ENCODE results near the gene SLC14A1. TPM values are rescaled to one million over a fixed set of nuclear protein-coding genes. Genes with fewer than 3 reads are reported as not detected.

Gene SLC14A1
- polyA plus RNA-seq, 1 experiment, result 0.77 TPM

DNA sequence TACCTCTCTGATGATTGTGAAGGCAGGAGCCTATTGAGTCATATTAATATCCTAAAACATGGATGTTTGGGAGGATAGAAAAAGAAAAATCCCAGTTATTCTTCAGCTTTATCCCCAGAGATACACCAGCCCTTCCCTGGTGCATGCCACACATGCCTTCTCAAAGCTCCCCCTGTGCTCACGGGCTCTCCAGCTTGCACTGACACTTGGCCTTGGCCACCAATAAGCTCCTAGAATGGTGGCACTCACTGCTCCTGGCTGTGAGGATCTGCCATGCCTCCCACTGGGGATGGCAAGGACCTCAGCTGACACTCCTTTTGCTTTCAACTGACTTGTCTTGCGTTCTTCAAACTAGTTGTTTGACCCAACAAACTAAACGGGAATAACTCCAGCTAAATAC lies 15.9 kb downstream of the SLC14A1 start:
- no peak for DNase-seq (ENCODE audit: low read depth)
- H3K36me3 ChIP-seq (ENCODE audit: control insufficient read depth, insufficient read depth, low read length), result no peaks in the 10 kb centered on the region
- POLR2A ChIA-PET, result no interaction called here
- H3K4me3 ChIP-seq (ENCODE audit: low read depth, low read length), result no peak overlapping the region
- CTCF ChIA-PET, result interaction anchor here (0.8 to 1.2 kb wide), 3 partner anchors 8 to 17 kb away, joined by 3 read pairs; no protein-coding TSS in a partner anchor
- TF ChIP-seq, protein P1, sequence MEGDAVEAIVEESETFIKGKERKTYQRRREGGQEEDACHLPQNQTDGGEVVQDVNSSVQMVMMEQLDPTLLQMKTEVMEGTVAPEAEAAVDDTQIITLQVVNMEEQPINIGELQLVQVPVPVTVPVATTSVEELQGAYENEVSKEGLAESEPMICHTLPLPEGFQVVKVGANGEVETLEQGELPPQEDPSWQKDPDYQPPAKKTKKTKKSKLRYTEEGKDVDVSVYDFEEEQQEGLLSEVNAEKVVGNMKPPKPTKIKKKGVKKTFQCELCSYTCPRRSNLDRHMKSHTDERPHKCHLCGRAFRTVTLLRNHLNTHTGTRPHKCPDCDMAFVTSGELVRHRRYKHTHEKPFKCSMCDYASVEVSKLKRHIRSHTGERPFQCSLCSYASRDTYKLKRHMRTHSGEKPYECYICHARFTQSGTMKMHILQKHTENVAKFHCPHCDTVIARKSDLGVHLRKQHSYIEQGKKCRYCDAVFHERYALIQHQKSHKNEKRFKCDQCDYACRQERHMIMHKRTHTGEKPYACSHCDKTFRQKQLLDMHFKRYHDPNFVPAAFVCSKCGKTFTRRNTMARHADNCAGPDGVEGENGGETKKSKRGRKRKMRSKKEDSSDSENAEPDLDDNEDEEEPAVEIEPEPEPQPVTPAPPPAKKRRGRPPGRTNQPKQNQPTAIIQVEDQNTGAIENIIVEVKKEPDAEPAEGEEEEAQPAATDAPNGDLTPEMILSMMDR (IDR thresholded peaks at IDR 0.05; ENCODE audit: insufficient read depth, low read depth, low read length), result no peak
- no peaks in the 10 kb centered on the region for H3K27me3 ChIP-seq (ENCODE audit: control insufficient read depth, insufficient read depth, low read length)

DNA sequence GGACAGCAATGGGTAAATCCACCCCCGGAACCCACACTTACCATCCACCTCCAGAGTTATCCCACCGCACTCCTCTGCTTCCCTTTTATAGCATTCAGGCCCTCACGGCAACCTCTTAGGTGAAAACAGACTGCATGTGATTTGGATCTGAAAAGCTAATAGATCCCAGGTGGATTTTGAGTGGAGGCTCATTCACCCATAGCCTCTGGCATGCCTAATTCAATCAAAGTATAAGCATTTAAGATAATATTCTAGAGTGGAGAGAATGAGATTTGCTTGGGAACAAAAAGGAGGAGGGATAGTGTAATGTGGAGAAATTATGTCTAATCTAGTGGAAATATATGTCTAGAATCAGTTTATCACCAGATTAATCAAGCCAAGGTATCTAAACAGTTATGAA lies 17.1 kb downstream of the SLC14A1 start:
- Histone ChIP-seq H3K36me3 (ENCODE audit: control insufficient read depth, insufficient read depth, low read length) (no peaks in the 10 kb centered on the region), H3K27me3 (ENCODE audit: control insufficient read depth, insufficient read depth, low read length) (no peaks in the 10 kb centered on the region), H3K4me3 (ENCODE audit: low read depth, low read length) (no peak overlapping the region)
- no peak for DNase-seq (ENCODE audit: low read depth)
- POLR2A ChIA-PET, result interaction anchor here (0.6 kb wide), 1 partner anchor 61 kb away, joined by 10 read pairs; no protein-coding TSS in a partner anchor
- TF ChIP-seq, protein P1 (IDR thresholded peaks at IDR 0.05; ENCODE audit: insufficient read depth, low read depth, low read length), result no peak
- CTCF ChIA-PET, result interaction anchor here (1.2 kb wide), 1 partner anchor 7 kb away, joined by 3 read pairs; no protein-coding TSS in a partner anchor

DNA sequence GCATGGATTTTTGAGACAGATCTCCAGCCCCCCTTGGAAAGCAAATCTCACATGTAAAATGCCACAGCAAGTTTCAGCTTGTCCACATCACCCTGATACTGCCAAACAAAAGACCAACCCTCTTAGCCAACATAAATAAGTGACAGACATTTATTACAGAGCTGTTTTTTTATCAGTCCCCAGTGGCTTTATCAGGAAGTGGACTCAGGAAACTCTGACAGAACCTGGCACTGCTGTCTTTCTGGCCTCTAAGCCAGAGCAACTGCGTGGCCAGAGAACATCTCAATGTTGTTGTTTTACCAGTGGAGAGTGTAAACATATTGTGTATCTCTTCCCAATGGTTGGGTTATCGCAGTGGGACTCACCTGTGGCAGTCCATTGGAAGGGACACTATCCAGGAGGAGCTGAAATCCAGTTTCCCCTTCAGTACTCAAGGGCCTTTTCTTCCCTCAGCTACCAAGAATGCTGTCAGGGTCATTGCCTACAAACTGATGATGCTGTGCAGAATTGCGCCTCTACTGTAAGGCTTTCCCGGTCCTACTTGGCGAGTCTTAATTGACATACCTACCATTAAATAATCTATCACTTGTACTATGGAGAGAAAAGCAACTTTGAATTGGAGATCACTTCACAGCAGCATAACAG lies 22.0 kb downstream of the SLC14A1 start:
- ChIA-PET CTCF (interaction anchor here (1.0 to 2.8 kb wide), 4 partner anchors 10 to 20 kb away, joined by 4 to 9 read pairs (median 4); no protein-coding TSS in a partner anchor), POLR2A (no interaction called here)
- no peaks in the 10 kb centered on the region for H3K36me3 ChIP-seq (ENCODE audit: control insufficient read depth, insufficient read depth, low read length)
- DNase-seq (ENCODE audit: low read depth), result no peak
- TF ChIP-seq, protein P1 (IDR thresholded peaks at IDR 0.05; ENCODE audit: insufficient read depth, low read depth, low read length), result no peak
- no peaks in the 10 kb centered on the region for H3K27me3 ChIP-seq (ENCODE audit: control insufficient read depth, insufficient read depth, low read length)
- no peak overlapping the region for H3K4me3 ChIP-seq (ENCODE audit: low read depth, low read length)

DNA sequence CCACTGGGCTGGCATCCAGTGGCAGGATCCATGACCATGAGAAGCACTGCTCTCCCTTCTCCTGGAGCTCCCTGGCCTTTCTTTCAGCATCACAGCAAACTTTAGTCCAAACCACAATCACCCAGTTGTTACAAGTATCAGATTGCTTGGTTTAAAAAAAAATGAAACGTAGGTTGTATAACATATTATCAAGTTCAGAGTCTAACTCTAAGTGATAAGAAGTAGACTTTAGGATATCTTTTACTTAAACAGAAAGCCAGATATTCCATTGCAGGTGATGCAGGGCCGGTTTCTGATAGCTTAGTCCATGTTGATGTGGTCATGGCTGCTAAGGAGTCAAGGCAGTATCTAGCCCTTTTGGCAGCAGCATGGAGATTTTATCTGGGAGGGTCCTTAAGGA lies 24.5 kb downstream of the SLC14A1 start:
- CTCF ChIA-PET, result interaction anchor here (0.6 to 1.5 kb wide), 4 partner anchors 8 to 131 kb away, joined by 3 to 6 read pairs (median 4); no protein-coding TSS in a partner anchor
- TF ChIP-seq, protein P1 (IDR thresholded peaks at IDR 0.05; ENCODE audit: insufficient read depth, low read depth, low read length), result no peak
- POLR2A ChIA-PET, result no interaction called here
- Histone ChIP-seq H3K27me3 (ENCODE audit: control insufficient read depth, insufficient read depth, low read length) (no peaks in the 10 kb centered on the region), H3K4me3 (ENCODE audit: low read depth, low read length) (no peak overlapping the region), H3K36me3 (ENCODE audit: control insufficient read depth, insufficient read depth, low read length) (no peaks in the 10 kb centered on the region)
- no peak for DNase-seq (ENCODE audit: low read depth)

DNA sequence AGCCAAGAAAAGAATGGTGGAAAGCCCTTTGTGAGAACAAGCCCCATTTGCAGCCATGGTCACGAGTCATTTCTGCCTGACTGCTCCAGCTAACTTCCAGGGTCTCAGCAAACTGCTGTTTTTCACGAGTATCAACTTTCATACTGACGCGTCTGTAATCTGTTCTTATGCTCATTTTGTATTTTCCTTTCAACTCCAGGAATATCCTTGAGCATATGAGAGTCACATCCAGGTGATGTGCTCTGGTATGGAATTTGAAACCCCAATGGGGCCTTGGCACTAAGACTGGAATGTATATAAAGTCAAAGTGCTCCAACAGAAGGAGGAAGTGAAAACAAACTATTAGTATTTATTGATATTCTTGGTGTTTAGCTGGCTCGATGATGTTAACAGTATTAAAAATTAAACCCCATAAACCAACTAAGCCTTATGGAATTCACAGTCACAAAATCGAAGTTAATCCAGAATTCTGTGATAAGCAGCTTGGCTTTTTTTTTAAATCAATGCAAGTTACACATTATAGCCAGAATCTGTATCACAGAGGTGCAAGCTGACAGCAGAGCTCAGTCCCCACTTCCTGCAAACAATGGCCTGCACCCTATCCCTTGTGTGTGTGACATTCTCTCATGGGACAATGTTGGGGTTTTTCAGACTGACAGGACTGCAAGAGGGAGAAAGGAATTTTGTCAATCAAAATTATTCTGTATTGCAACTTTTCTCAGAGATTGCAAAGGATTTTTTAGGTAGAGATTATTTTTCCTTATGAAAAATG lies 26.1 kb downstream of the SLC14A1 start:
- POLR2A ChIA-PET, result no interaction called here
- no peak overlapping the region for H3K4me3 ChIP-seq (ENCODE audit: low read depth, low read length)
- TF ChIP-seq, protein P1 (IDR thresholded peaks at IDR 0.05; ENCODE audit: insufficient read depth, low read depth, low read length), result no peak
- H3K27me3 ChIP-seq (ENCODE audit: control insufficient read depth, insufficient read depth, low read length), result no peaks in the 10 kb centered on the region
- H3K36me3 ChIP-seq (ENCODE audit: control insufficient read depth, insufficient read depth, low read length), result no peaks in the 10 kb centered on the region
- CTCF ChIA-PET, result interaction anchor here (0.9 to 1.6 kb wide), 3 partner anchors 15 to 89 kb away, joined by 3 to 5 read pairs (median 3); no protein-coding TSS in a partner anchor
- no peak for DNase-seq (ENCODE audit: low read depth)

Data from BJ (cell line).